ENCODE measurements around the gene CPNE6.

The CPNE6 gene

DNA sequence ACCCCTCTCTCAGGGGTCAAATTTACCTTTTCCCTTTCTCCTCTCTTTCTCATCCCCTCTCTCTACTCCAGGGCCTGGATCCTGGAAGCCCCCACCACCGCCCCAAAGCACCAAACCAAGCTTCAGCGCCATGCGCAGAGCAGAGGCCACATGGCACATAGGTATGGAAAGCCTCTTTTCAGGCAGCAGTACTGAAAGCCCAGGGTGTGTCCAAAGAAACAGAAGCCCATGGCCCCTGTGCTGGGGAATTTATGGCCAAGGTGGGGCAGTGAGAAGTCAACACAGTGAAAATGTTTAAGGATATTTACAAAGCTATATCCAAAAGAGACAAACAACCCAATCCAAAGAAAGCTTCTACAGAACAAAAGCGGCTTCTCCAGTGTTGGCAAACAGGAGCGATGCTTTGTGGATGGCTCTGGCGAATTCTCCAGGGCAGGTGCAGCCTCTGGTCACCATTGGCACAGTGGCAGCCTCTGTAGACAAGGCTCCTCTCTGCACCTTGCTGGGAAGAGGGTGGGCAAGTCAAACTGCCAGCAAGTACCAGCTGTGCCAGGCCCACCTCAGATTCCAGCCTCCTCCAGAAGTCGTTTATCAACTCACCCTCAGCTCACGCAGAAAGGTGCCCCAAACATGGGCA lies 4.7 kb upstream of the CPNE6 start:
- no peak for DNase-seq (ENCODE audit: low read depth)
- H3K4me3 ChIP-seq (ENCODE audit: low read depth, low read length), result no peak overlapping the region

DNA sequence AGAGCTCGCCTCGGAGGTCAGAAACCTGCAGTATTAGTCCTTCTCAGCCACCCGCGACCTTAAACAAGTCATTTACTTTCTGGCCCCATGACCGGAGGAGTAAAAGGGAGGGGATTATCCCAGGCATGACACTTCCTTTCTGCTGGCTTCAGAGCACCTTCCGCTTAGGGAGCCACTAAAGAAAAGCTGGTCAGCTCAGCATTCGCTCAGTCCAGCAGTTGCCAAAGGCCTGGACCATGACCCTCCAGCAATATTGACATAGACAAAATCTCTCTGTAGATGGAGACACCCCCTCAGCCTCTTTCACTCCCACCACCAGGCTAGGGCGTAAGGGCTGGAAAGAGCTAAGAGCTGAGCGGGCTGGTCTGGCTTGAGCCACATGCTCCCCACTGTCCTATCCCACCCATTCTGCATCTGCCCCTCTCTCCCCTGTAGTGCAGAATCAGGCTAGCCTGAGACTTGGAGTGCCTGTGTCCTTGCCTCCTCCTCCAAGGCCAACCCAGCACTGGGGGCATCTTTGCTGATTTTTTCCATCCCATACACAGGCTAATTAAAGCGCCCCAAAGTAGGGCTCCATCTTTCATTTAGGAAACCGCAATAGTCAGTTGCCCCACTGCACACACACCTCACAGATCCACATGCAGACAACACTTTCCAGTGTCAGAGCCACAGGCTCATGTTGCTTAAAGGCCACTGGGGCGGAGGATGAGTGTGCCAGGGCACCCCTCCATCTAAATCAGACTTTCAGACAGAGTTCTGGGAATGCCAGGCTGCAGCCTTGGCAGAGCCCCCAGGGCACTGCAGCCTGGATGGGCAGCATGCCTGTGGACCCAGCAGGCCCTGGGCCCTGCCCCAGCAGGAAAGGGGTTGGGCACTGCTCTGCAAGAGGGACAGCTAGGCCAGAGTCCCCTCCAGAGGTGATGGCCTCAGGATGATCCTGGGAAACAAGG lies 4.0 kb upstream of the CPNE6 start:
- DNase-seq (ENCODE audit: low read depth), result no peak
- no peak overlapping the region for H3K4me3 ChIP-seq (ENCODE audit: low read depth, low read length)

DNA sequence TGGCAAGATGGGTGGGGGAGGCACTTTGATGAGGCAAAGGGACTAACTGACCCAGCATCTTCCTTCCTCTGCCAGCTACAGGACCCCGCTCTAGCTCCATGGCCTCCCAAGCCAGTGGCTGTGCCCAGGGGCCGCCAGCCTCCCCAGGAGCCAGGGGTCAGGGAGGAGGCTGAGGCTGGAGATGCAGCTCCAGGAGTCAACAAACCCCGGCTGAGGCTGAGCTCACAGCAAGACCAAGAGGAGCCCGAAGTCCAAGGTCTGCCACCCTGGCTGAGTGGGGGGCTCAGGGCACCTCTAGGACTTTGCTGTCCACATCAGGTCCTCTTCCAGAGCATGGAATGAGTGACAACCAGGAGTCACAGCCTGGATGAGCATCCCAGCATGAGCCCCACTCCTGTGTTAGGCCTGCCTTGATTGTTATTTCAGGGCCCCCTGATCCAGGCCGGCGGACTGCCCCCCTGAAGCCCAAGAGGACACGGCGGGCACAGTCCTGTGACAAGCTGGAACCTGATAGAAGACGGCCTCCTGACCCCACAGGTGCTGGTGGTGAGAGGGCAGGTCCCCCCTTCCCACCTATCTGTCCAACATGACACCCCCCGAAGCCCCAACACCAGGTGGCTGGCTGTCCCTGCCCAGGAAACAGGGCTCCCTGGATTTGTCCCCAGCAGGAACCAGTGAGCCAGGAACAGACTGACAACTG lies 2.5 kb upstream of the CPNE6 start:
- DNase-seq (ENCODE audit: low read depth), result no peak
- no peak overlapping the region for H3K4me3 ChIP-seq (ENCODE audit: low read depth, low read length)

DNA sequence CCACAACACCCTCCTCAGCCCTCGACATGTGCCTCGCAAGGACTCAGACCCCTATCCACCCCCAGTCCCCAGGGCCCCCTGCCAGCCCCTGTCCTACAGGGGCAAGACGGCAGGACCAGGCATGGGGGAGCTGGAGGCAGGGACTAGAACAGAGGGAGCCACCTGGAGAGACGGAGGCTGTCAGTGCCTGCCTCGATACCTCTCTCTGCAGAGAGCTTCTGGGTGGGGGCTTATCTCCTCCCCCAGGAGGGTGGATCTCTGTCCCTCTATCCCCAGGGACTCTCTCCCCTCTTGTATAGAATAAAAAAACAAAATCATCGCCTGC lies 2.0 kb upstream of the CPNE6 start:
- DNase-seq (ENCODE audit: low read depth), result no peak

DNA sequence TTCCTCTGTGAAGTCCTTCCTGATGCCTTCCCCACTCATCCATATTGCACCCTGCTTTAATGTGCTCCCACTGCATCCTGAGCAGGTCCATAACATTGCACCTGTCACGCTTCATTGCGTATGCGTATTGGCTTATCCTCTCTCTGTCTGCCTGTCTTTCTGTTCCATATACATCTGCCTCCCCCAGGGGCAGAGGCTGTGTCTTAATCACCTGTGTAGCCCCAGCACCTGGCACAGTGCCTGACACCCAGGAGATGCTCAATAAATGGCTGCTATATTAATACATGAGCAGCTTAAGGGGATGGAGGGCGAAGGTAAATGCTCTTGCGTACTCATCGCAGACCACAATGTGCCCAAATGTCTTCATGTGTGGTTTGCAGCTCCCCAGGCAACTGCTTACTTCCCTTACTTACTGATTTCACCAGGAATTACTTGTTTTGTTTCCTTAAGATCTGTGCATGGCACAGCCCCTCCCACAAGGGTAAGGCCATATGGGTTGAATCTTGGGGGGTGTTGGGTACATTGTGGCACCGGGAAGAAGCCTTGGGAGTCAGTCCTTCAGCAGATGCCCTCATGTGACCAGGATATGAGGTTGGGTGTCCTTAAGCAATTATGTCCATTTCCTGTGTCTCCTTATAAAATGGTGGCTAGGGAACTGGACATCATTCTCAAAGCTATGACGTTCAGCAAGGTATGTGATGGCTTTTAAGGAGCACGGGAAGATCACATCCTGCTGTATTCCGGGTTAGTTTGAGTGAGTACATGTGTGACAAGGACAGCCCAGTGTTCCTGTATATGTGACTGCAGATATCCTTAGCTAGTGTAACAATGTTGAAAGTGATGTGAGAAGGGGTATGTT lies 848 bp upstream of the CPNE6 start:
- no peak for DNase-seq (ENCODE audit: low read depth)
- no peak overlapping the region for H3K4me3 ChIP-seq (ENCODE audit: low read depth, low read length)

More for the DNA sequence above, 2.0 kb upstream of the CPNE6 start:
- no peak overlapping the region for H3K4me3 ChIP-seq (ENCODE audit: low read depth, low read length)

DNA sequence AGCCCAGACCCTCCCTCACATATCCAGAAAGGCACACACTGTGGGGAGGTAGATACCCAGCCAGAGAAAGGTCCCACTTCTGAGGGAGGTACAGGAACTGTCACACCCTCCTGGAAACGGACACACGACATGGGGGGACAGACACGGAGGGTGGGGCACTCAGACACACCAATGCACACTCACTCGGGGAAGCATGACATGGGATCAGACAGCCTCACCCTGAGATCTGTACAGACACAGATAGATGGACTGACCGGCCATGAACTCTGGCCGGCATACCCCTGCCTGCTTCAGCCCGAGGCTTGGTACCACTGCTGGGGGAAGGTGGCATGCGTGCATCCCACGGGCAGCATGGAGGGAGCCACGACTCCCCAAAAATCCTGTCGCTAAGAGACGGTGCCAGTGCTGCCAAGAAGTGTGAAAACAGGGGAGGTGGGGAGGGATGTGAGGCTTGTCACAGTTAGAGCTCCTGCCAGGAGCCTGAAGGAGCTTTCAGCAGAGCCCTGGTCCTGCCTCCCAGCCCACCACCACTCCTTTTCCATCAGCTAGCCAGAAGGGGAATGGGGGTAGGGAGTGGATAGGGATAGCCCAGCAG lies 571 bp downstream of the CPNE6 start:
- DNase-seq (ENCODE audit: low read depth), result no peak
- H3K4me3 ChIP-seq (ENCODE audit: low read depth, low read length), result no peak overlapping the region

DNA sequence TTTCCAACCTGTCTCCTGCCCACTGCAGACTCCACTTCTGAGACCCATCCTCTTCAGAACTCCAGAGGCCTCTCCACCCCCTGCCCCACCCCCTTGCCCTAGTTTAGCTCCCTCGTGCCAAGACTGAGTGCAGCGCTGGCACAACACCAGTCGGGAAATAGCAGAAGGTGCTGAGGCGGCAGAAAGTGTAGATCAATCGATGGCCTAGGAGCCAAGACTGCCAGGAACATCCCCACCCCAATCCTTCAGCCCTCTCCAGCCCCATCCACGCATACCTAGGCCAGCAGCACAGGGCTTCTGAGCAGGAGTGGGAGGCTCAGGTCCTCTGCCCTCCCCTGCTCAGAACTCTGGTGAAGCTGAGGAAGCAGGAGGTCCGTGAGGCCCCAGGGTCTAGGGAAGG lies 1.1 kb downstream of the CPNE6 start:
- H3K4me3 ChIP-seq (ENCODE audit: low read depth, low read length), result no peak overlapping the region
- DNase-seq (ENCODE audit: low read depth), result no peak

DNA sequence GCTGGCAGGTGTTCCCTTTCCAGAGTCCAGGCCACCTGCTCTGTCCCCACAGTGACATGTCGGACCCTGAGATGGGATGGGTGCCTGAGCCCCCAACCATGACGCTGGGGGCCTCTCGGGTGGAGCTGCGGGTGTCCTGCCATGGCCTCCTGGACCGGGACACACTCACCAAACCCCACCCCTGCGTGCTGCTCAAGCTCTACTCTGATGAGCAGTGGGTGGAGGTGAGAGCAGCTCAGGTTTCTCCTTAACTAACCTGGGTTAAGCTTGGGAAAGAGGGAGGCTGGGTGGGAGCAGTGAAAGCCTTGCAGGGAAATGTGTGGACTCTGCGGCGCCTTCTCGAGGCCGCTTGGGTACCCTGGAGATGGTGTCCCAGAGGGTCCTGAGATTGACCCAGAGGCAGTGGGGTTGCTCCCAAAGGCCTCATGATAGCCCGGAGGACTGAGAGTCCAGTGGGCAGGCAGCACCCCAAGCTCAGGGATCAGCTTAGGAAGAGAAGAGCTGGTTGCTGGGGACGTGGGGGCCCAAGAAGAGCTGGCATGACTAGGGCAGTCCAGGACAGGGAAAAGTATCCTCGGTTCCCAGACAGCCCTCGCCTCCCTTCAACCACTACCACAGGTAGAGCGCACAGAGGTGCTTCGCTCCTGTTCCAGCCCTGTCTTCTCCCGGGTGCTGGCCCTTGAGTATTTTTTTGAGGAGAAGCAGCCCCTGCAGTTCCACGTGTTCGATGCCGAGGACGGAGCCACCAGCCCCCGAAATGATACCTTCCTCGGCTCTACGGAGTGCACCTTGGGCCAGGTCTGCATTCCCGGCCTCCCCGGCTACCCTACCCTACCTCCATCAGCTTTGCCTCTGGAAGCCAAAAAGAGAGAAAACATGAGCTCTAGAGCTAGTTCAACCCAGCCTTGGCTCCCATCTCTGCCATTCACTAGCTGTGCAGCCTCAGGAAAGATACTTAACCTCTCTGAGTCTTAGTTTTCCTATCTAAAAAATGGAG lies 1.8 kb downstream of the CPNE6 start:
- H3K4me3 ChIP-seq (ENCODE audit: low read depth, low read length), result no peak overlapping the region
- no peak for DNase-seq (ENCODE audit: low read depth)

DNA sequence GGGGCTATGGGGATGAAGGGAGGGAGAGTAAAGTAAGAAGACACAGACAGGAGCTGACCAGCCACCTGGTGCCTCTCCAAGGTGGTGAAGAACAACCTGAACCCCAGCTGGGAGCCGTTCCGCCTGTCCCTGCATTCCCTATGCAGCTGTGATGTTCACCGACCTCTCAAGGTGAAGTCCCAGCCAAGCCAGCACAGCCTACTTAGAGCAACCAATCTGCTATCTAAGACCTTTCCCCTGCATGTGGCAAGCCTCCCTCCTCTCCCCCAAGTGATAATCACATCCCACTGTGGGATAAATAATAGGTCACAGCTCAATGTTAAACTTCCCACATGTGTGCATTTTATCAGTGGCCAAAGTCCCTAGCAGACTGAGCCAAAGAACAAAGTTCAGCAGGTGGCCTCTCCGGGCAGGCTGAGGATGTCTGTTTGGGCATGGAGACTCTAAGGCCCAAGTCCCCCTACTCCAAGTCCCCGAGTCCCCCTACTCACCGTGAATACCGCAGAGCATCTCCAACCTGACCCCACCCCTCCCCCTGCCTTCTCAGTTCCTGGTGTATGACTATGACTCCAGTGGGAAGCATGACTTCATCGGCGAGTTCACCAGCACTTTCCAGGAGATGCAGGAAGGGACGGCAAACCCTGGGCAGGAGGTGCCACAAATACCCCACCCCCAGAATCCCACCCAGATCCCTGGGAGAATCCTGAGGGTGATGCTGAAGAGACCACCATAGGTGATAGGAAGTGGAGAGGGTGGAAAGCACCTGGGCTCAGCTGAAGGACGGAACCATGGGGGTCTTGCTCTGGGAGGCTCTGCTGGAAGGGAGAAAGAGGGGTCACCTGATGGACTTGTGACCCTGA lies 3.5 kb downstream of the CPNE6 start:
- H3K4me3 ChIP-seq (ENCODE audit: low read depth, low read length), result no peak overlapping the region
- no peak for DNase-seq (ENCODE audit: low read depth)

DNA sequence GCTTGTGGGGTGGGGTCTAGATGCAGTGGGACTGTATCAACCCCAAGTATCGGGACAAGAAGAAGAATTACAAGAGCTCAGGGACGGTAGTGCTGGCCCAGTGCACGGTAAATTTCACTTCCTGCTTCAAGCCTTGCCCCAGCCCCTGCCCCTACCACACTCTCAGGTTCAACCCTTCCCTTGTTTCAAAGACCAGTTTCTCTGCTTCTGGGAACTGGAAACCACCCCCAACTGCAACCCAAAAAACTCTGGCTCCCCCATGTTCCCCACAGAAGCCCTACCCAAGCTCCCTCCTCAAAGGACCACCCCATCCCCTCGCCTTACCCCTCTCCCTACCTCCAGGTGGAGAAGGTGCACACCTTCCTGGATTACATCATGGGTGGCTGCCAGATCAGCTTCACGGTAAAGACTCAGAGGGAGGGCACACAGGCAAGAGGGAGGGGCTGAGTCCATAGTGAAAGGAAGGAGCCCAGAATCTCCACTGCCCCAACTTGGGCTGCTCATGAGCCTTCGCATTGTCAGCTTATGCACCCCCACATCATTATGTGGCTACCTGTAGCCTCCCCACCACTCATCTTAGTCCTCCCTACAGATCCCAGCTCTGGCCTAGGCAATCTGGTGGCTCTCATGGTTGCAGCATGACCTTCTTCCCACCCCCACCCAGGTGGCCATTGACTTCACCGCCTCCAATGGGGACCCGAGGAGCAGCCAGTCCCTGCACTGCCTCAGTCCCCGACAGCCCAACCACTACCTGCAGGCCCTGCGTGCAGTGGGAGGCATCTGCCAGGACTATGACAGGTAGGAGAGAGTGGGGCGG lies 4.3 kb downstream of the CPNE6 start:
- no peak overlapping the region for H3K4me3 ChIP-seq (ENCODE audit: low read depth, low read length)

DNA sequence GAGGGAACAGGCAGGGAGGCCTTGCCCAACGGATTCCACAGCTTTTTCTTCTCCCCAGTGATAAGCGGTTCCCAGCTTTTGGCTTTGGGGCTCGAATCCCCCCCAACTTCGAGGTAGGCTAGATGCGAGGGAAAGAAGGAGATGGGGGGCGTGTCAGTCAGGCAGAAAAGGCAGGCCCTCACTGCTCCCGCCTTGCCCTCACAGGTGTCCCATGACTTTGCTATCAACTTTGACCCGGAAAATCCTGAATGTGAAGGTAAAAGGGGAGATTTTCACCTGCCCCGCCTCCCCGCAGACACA lies 4.9 kb downstream of the CPNE6 start:
- no peak for DNase-seq (ENCODE audit: low read depth)
- H3K4me3 ChIP-seq (ENCODE audit: low read depth, low read length), result no peak overlapping the region

More for the DNA sequence above, 4.3 kb downstream of the CPNE6 start:
- no peak for DNase-seq (ENCODE audit: low read depth)

DNA sequence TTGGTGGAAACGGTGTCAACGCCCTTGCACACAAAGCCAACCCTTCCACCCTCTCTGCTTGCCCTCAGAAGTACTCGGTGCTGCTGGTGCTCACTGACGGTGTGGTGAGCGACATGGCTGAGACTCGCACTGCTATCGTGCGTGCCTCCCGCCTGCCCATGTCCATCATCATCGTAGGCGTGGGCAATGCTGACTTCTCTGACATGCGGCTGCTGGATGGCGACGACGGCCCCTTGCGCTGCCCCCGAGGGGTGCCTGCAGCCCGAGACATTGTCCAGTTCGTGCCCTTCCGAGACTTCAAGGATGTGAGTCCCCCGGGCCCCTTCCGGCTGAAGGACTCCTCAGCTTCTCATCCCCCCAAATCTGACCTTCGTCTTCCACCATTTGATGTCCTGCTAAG lies 5.7 kb downstream of the CPNE6 start:
- DNase-seq (ENCODE audit: low read depth), result no peak
- no peak overlapping the region for H3K4me3 ChIP-seq (ENCODE audit: low read depth, low read length)

DNA sequence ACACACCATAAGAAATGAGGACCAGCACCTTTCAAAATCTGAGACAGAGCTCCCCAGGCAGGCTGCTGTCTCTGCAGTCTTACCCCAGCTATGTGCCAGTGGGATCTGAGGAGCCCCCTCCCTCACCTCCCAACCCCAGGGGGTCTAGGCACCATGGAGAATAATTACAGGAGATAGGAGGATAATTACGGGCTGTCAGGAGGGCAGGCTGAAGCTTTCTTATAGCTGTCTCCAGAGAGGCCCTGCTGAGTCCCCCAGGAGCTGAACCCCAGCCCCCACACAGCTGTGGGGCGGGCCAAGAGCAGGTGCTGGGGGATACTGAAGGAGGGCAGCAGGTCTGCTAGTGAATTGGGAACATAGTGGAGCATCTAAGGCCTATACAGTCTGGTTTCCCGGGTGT lies 6.8 kb downstream of the CPNE6 start:
- DNase-seq (ENCODE audit: low read depth), result no peak
- H3K4me3 ChIP-seq (ENCODE audit: low read depth, low read length), result no peak overlapping the region

DNA sequence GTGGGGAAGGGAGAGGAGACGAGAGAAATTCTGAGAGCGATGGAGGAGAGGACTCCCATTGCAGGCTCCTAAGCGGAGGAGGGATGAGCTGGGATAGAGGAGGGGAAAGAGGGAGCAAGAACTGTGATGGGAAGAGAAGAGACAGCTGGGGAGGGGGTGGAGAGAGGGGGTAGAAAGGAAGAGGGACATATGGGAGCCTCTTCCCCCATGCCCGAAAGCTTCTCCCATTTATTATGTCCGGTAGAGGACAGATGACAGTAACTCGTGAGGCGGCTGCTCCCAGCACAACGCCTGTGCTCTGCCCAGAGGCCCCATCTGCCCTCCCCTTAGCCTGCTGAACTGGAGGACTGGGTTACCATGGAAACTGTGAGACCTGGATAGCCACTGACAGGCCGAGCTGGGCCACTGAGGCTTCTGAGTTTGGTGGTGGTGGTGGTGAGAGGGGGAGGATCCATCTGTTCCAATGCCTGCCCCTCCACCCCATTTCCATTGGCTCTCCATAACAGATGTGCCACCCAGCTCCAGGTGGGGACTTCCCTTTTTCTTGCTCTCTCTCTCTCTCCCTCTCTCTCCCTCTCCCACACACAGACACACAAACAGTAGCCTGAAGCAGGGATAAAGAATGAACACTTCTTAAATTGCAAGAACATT lies 8.3 kb downstream of the CPNE6 start:
- DNase-seq (ENCODE audit: low read depth), result no peak
- H3K4me3 ChIP-seq (ENCODE audit: low read depth, low read length), result no peak overlapping the region

DNA sequence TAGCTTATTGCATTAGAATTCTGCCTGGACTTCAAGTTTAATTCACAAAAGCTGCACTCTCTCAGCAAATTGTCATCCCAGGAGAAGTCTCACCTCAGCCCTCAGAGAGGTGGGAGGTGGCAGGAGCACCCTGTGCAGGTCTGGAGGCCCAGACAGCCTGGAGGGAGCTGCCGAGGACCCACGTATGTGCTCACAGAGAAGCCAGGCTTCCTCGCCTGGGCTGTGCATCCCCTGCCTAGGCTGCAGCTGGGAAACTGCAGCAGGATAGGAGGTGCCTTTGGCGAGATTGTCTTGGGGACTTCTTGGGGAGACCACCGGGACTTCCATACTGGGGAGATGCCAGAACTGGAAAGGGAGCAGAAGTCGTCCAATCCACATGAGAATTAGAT lies 8.8 kb downstream of the CPNE6 start:
- no peak overlapping the region for H3K4me3 ChIP-seq (ENCODE audit: low read depth, low read length)

More for the DNA sequence above, 8.8 kb downstream of the CPNE6 start:
- no peak for DNase-seq (ENCODE audit: low read depth)

Data from skeletal muscle cell (primary cell).